SK-N-SH treated with all-trans-retinoic acid at 6 μM for 48 hours (cell line): ENCODE data around the gene PWWP2B.

ENCODE experiments used
- ATAC-seq: fragments of 200-7000 bp; cut with Tn5 transposase; 3 replicates; pipeline ENCODE4 v1.9.1; 2020; ENCODE audit warnings: mild to moderate bottlenecking, moderate library complexity
- CREB5 ChIP-seq: fragments of 250-450 bp; sonication (Bioruptor Pico); IDR thresholded peaks from 2 replicates; pipeline ENCODE4 v1.5.1; 2020; ENCODE audit warnings: low read depth, mild to moderate bottlenecking, moderate library complexity
- CSDC2 ChIP-seq: fragments of 250-450 bp; sonication (Bioruptor Pico); IDR thresholded peaks from 2 replicates; pipeline ENCODE4 v1.5.0; 2020; ENCODE audit warnings: mild to moderate bottlenecking, moderate library complexity
- TF ChIP-seq, protein P1 (sequence below): fragments of 250-450 bp; sonication (Bioruptor Pico); IDR thresholded peaks from 2 replicates; pipeline ENCODE4 v1.8.0; 2021; ENCODE audit warnings: low read depth, mild to moderate bottlenecking, moderate library complexity, borderline replicate concordance
- TF ChIP-seq, protein P2 (sequence below): fragments of 250-450 bp; sonication (Bioruptor Pico); IDR thresholded peaks from 2 replicates; pipeline ENCODE4 v1.8.0; 2020; ENCODE audit warnings: mild to moderate bottlenecking, moderate library complexity, borderline replicate concordance

Gene PWWP2B

DNA sequence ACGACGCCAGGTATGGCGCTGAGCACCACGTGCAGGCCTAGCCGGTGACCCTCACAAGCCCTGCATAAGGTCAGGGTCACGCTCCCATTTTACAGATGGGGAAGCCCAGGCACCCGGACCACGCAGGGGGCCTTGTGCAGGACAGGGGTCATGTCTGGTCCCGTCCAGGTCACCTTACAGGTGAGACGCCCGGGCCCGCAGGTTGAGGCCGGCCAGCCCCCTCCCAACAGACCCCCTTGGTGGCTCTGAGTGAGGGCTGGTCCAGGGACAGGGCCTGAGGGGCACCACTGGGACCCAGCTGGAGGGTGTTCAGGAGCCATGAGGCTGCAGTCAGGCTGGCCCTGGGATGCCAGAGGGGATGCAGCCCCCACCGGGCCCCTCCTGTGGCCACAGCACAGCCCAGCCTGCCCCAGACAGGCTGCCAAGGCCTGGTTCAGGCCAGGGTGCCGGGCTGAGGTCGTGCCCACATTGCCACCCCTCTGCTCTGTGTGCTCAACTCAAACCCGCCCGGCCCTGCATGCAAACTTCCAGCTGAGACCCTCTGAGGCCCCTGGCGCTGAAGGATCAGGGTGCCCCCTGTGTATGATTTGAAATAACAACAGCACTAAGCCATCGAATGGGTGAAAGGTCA lies 69.0 kb downstream of the PWWP2B start:
- TF ChIP-seq, protein P1, sequence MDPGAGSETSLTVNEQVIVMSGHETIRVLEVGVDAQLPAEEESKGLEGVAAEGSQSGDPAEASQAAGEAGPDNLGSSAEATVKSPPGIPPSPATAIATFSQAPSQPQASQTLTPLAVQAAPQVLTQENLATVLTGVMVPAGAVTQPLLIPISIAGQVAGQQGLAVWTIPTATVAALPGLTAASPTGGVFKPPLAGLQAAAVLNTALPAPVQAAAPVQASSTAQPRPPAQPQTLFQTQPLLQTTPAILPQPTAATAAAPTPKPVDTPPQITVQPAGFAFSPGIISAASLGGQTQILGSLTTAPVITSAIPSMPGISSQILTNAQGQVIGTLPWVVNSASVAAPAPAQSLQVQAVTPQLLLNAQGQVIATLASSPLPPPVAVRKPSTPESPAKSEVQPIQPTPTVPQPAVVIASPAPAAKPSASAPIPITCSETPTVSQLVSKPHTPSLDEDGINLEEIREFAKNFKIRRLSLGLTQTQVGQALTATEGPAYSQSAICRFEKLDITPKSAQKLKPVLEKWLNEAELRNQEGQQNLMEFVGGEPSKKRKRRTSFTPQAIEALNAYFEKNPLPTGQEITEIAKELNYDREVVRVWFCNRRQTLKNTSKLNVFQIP (CRISPR knock-in tag): no peak
- TF ChIP-seq CREB5 (CRISPR knock-in tag): no peak
- TF ChIP-seq, all 23 proteins: peak for 0
- no peak for ATAC-seq

DNA sequence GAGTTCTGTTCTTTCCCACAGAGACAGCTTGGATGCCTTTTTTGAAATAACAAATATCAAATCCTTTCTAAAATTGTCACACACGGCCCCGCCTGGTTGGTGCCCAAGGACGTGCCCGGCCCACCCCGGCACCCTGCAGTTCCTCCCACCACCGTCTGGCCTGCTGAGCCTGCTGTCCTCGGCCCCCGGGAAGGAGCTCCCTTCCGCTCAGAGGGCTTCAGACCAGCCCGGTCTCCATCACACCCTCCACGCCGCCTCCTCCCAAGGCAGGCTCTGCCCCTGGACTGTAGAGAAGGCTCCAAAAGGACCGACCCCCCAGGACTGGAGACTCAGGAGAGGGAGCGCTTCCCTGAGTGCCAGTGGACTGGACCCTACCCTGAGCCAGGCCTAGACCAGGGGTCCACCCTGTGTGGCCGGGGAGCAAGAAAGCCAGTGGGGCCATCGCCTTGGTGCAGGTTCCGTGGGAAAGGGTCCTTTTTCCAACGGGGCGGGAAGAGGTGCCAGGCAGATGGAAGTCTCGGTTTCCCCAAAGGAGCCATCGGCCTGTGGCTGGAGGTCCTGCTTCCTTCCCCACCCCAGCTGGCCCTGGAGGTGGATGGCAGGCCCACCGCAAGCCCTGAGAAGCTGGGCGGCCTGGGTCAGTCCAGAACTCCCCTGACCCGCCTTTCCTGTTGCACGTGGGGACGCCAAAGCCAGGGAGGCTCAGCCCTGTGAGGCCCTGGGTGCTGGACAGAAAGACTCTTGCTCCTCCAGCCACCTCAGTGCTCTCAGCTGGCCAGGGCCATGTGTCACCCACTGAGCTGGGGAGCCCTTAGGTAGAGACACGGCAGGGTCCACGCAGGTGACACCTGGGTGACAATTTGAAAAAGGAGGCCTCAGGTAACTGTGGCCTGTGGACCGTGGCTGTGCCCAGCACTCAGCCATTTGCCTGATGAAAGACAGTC lies 69.8 kb downstream of the PWWP2B start:
- TF ChIP-seq CSDC2 (CRISPR knock-in tag): no peak
- TF ChIP-seq, protein P2, sequence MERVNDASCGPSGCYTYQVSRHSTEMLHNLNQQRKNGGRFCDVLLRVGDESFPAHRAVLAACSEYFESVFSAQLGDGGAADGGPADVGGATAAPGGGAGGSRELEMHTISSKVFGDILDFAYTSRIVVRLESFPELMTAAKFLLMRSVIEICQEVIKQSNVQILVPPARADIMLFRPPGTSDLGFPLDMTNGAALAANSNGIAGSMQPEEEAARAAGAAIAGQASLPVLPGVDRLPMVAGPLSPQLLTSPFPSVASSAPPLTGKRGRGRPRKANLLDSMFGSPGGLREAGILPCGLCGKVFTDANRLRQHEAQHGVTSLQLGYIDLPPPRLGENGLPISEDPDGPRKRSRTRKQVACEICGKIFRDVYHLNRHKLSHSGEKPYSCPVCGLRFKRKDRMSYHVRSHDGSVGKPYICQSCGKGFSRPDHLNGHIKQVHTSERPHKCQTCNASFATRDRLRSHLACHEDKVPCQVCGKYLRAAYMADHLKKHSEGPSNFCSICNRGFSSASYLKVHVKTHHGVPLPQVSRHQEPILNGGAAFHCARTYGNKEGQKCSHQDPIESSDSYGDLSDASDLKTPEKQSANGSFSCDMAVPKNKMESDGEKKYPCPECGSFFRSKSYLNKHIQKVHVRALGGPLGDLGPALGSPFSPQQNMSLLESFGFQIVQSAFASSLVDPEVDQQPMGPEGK (CRISPR knock-in tag): no peak
- TF ChIP-seq, all 23 proteins: peak for 0
- ATAC-seq: no peak
